GM12865 (cell line): ENCODE data around the gene MTERF1.

Source experiments
- DNase-seq: peaks from one replicate; pipeline ENCODE4 v3.0.0; 2010; ENCODE audit warnings: low read depth
- H3K4me3 ChIP-seq: 2 replicates; pipeline ENCODE4 v1.5.1; 2011; ENCODE audit warnings: mild to moderate bottlenecking, low read depth, low read length, control low read depth
- TF ChIP-seq, protein P1 (sequence below): IDR thresholded peaks from 2 replicates; pipeline ENCODE4 v1.5.1; 2011; ENCODE audit warnings: low read length, control low read depth, low read depth, inconsistent platforms; ENCODE audit not compliant: insufficient read depth; ENCODE audit errors: missing control alignments

Gene MTERF1

GRCh38 chr7:91883676-91884362 lies 3.3 kb upstream of the MTERF1 start:
- no peak overlapping the region for H3K4me3 ChIP-seq
- DNase-seq: no peak
- TF ChIP-seq, protein P1, sequence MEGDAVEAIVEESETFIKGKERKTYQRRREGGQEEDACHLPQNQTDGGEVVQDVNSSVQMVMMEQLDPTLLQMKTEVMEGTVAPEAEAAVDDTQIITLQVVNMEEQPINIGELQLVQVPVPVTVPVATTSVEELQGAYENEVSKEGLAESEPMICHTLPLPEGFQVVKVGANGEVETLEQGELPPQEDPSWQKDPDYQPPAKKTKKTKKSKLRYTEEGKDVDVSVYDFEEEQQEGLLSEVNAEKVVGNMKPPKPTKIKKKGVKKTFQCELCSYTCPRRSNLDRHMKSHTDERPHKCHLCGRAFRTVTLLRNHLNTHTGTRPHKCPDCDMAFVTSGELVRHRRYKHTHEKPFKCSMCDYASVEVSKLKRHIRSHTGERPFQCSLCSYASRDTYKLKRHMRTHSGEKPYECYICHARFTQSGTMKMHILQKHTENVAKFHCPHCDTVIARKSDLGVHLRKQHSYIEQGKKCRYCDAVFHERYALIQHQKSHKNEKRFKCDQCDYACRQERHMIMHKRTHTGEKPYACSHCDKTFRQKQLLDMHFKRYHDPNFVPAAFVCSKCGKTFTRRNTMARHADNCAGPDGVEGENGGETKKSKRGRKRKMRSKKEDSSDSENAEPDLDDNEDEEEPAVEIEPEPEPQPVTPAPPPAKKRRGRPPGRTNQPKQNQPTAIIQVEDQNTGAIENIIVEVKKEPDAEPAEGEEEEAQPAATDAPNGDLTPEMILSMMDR: no peak

DNA sequence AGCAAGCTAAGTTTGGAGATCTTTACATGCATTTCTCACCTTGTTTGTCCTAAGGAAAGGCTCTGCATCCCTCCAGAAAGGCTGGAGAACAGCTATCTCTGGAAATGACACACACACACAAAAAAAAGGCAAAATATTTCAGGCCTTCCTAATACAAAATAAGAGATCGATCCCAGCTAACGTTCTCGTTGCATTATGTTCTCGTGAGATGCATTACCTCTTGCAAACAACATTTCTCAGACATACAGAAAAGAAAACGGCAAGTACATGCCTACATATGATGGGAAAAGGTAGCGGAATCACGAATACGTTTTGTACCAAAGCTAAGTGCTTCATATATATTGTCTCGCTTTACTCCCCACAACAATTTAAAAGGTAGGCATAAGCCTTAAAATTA lies 488 bp downstream of the MTERF1 start:
- H3K4me3 ChIP-seq: peak overlapping the region; percentile 58
- DNase-seq: no peak
- TF ChIP-seq, protein P1: no peak

- no peak overlapping the region for H3K4me3 ChIP-seq
- no peak for DNase-seq
- TF ChIP-seq, protein P1: no peak
Observed at GRCh38 chr7:91876391-91877133, 3.9 kb downstream of the MTERF1 start.

GRCh38 chr7:91875851-91876250 lies 4.7 kb downstream of the MTERF1 start:
- TF ChIP-seq, protein P1: no peak
- no peak for DNase-seq
- H3K4me3 ChIP-seq: no peak overlapping the region

DNA sequence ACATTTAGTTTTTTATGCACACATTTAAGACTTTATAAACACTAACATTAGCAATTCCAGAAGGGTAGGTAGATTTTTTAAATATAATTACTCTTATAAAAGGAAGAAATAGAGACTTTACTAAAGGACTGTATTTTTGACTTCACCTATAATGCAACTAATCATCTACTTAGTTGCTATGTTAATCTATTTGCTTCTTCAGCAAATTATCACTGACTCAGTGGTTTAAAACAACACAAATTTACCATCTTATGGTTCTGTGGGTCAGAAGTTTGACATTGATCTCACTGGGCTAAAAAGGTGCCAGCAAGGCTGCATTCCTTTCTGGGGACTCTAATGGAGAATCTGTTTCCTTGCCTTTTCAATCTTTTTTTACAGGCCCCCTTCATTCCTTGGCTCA lies 7.6 kb downstream of the MTERF1 start:
- no peak for DNase-seq
- H3K4me3 ChIP-seq: no peak overlapping the region

DNA sequence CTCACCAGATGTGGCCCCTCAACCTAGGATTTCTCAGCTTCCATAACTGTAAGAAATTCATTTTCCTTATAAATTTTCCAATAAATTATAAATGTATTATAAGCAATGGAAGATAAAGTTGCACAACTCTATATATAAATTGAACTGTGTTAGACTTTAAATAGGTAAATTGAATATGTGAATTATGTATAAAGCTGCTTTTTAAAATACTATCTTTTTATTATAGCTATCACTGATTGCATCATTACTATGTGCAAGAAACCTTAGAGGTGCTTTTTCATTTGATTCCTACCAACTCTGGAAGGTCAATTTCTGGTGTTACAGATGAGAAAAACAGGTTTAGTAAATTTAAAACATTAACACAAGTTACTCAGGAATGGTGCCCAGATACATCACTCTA lies 8.4 kb downstream of the MTERF1 start:
- TF ChIP-seq, protein P1: no peak
- no peak for DNase-seq
- no peak overlapping the region for H3K4me3 ChIP-seq

More for the DNA sequence above, 7.6 kb downstream of the MTERF1 start:
- TF ChIP-seq, protein P1: no peak
